ENCODE data around the gene LRPPRC. TPM values are rescaled to one million over a fixed set of nuclear protein-coding genes. Genes with fewer than 3 reads are reported as not detected.

LRPPRC gene
- total and polyA plus RNA-seq, 10 of the 15 experiments (the other 5 are each of a cell fraction or from before 2014, with no cell fraction given), result 34.1 to 152 (median 97.0) TPM

DNA sequence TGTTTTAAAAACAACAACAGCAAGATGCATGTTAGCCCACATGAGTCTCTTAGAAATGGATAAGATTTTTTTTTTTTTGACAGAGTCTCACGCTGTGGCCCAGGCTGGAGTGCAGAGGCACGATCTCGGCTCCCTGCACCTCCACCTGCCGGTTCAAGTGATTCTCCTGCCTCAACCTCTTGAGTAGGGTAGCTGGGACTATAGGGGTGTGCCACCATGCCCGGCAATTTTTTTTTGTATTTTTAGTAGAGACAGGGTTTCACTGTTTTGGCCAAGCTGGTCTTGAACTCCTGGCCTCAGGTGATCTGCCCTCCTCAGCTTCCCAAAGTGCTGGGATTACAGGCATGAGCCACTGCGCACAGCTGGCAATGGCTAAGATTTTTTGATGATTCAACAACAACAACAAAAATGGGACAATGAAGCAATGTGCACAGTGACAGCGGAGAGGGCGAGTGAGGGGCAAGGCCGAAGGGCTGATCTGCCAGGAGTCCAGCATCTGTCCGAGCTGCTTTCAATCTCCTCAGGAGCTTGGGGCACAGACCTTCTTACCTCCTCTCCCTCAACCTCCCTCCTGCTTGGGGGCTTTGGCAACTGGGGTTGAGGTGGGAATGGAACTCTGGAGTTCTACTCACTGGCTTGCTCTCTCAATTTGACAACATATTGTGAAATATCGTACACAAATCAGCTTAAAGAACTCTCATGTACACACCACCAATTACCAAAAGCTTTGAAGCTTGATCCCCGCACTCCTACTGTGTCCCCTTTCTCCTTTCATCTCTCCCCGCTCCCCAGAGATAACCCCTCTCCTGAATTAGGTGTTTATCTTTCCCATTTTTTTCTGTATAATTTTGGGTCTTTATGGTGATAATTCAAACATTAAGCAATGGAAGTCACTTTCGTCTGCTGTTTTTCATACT lies 153.6 kb downstream of the LRPPRC start (continued):
- no peak for TF ChIP-seq KAT2A (conservative IDR thresholded peaks at IDR 0.05; ENCODE audit: control insufficient read depth, low read depth, low read length)
- TF ChIP-seq, protein P1, sequence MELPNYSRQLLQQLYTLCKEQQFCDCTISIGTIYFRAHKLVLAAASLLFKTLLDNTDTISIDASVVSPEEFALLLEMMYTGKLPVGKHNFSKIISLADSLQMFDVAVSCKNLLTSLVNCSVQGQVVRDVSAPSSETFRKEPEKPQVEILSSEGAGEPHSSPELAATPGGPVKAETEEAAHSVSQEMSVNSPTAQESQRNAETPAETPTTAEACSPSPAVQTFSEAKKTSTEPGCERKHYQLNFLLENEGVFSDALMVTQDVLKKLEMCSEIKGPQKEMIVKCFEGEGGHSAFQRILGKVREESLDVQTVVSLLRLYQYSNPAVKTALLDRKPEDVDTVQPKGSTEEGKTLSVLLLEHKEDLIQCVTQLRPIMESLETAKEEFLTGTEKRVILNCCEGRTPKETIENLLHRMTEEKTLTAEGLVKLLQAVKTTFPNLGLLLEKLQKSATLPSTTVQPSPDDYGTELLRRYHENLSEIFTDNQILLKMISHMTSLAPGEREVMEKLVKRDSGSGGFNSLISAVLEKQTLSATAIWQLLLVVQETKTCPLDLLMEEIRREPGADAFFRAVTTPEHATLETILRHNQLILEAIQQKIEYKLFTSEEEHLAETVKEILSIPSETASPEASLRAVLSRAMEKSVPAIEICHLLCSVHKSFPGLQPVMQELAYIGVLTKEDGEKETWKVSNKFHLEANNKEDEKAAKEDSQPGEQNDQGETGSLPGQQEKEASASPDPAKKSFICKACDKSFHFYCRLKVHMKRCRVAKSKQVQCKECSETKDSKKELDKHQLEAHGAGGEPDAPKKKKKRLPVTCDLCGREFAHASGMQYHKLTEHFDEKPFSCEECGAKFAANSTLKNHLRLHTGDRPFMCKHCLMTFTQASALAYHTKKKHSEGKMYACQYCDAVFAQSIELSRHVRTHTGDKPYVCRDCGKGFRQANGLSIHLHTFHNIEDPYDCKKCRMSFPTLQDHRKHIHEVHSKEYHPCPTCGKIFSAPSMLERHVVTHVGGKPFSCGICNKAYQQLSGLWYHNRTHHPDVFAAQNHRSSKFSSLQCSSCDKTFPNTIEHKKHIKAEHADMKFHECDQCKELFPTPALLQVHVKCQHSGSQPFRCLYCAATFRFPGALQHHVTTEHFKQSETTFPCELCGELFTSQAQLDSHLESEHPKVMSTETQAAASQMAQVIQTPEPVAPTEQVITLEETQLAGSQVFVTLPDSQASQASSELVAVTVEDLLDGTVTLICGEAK (IDR thresholded peaks at IDR 0.05; ENCODE audit: borderline replicate concordance), result no peak
- TF ChIP-seq FOS (IDR thresholded peaks at IDR 0.05; ENCODE audit: borderline replicate concordance, extremely low read depth, insufficient read length), result no peak
- no peak for TF ChIP-seq FOXK2 (IDR thresholded peaks at IDR 0.05)
- no peak for TF ChIP-seq CEBPB (IDR thresholded peaks at IDR 0.05; ENCODE audit: borderline replicate concordance in 1 of 2, low read depth in 2 of 2, low read length in 2 of 2)
- TF ChIP-seq, protein P2, sequence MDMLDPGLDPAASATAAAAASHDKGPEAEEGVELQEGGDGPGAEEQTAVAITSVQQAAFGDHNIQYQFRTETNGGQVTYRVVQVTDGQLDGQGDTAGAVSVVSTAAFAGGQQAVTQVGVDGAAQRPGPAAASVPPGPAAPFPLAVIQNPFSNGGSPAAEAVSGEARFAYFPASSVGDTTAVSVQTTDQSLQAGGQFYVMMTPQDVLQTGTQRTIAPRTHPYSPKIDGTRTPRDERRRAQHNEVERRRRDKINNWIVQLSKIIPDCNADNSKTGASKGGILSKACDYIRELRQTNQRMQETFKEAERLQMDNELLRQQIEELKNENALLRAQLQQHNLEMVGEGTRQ (IDR thresholded peaks at IDR 0.05; ENCODE audit: borderline replicate concordance, low read depth, low read length), result no peak
- no peak for TF ChIP-seq NRF1 (conservative IDR thresholded peaks at IDR 0.05; ENCODE audit: low read depth, low read length)
